GM23338 (cell line): ENCODE data around the gene ING1.

ENCODE experiments used
- EZH2 ChIP-seq: fragments of 200-600 bp; sonication (generic); IDR thresholded peaks from one replicate; pipeline ENCODE4 v1.8.0; 2017; ENCODE audit warnings: antibody characterized with exemption, mild to moderate bottlenecking, low read depth; ENCODE audit not compliant: unreplicated experiment
- EZH2phosphoT487 ChIP-seq: fragments of 200-600 bp; sonication (generic); IDR thresholded peaks from one replicate; pipeline ENCODE4 v1.8.1; 2018; ENCODE audit warnings: antibody characterized with exemption; ENCODE audit not compliant: unreplicated experiment
- JUNB ChIP-seq: IDR thresholded peaks from one replicate; pipeline ENCODE4 v1.6.1; 2016; ENCODE audit warnings: antibody characterized with exemption; ENCODE audit not compliant: unreplicated experiment
- POLR2AphosphoS5 ChIP-seq: IDR thresholded peaks from 2 replicates; pipeline ENCODE4 v1.6.1; 2016; ENCODE audit warnings: antibody characterized with exemption, low read depth
- STAT1 ChIP-seq: IDR thresholded peaks from one replicate; pipeline ENCODE4 v1.6.1; 2016; ENCODE audit warnings: antibody characterized with exemption; ENCODE audit not compliant: unreplicated experiment
- TF ChIP-seq, protein P1 (sequence below), 2 experiments: fragments of 200-600 bp in 1 of 2; sonication (generic) in 1 of 2; conservative IDR thresholded peaks; 2 replicates each; pipeline versions ENCODE4 v1.5.1 to v1.6.1; 2016 to 2017; ENCODE audit warnings: antibody characterized with exemption in 2 of 2, low read depth in 2 of 2, mild to moderate bottlenecking in 2 of 2, moderate library complexity in 1 of 2
- TF ChIP-seq, protein P2 (sequence below): IDR thresholded peaks from one replicate; pipeline ENCODE4 v1.6.1; 2018; ENCODE audit warnings: antibody characterized with exemption; ENCODE audit not compliant: unreplicated experiment
- TF ChIP-seq, protein P3 (sequence below): IDR thresholded peaks from 2 replicates; pipeline ENCODE4 v1.6.1; 2016; ENCODE audit warnings: antibody characterized with exemption

DNA sequence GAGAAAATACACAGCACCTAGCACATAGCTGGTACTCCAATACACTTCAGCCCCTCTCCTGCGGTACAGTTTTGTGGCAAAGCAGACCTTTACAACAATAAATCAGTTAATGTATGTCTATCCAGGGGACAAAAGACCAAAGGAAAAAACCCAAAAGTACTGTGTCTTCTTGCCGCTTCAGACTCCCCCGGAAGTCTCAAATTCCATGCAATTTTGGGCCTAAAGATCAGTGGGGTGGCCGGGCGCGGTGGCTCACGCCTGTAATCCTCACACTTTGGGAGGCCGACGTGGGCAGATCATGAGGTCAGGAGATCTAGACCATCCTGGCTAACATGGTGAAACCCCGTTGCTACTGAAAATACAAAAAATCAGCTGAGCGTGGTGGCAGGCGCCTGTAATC lies 23.8 kb upstream of the ING1 start:
- TF ChIP-seq, protein P1, sequence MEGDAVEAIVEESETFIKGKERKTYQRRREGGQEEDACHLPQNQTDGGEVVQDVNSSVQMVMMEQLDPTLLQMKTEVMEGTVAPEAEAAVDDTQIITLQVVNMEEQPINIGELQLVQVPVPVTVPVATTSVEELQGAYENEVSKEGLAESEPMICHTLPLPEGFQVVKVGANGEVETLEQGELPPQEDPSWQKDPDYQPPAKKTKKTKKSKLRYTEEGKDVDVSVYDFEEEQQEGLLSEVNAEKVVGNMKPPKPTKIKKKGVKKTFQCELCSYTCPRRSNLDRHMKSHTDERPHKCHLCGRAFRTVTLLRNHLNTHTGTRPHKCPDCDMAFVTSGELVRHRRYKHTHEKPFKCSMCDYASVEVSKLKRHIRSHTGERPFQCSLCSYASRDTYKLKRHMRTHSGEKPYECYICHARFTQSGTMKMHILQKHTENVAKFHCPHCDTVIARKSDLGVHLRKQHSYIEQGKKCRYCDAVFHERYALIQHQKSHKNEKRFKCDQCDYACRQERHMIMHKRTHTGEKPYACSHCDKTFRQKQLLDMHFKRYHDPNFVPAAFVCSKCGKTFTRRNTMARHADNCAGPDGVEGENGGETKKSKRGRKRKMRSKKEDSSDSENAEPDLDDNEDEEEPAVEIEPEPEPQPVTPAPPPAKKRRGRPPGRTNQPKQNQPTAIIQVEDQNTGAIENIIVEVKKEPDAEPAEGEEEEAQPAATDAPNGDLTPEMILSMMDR (conservative IDR thresholded peaks at IDR 0.05; ENCODE audit: low read depth in 2 of 2) = no peak
- TF ChIP-seq, protein P2, sequence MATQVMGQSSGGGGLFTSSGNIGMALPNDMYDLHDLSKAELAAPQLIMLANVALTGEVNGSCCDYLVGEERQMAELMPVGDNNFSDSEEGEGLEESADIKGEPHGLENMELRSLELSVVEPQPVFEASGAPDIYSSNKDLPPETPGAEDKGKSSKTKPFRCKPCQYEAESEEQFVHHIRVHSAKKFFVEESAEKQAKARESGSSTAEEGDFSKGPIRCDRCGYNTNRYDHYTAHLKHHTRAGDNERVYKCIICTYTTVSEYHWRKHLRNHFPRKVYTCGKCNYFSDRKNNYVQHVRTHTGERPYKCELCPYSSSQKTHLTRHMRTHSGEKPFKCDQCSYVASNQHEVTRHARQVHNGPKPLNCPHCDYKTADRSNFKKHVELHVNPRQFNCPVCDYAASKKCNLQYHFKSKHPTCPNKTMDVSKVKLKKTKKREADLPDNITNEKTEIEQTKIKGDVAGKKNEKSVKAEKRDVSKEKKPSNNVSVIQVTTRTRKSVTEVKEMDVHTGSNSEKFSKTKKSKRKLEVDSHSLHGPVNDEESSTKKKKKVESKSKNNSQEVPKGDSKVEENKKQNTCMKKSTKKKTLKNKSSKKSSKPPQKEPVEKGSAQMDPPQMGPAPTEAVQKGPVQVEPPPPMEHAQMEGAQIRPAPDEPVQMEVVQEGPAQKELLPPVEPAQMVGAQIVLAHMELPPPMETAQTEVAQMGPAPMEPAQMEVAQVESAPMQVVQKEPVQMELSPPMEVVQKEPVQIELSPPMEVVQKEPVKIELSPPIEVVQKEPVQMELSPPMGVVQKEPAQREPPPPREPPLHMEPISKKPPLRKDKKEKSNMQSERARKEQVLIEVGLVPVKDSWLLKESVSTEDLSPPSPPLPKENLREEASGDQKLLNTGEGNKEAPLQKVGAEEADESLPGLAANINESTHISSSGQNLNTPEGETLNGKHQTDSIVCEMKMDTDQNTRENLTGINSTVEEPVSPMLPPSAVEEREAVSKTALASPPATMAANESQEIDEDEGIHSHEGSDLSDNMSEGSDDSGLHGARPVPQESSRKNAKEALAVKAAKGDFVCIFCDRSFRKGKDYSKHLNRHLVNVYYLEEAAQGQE = no peak
- TF ChIP-seq POLR2AphosphoS5 = no peak
- no peak for TF ChIP-seq JUNB
- TF ChIP-seq EZH2 = no peak
- no peak for TF ChIP-seq EZH2phosphoT487
- TF ChIP-seq, protein P3, sequence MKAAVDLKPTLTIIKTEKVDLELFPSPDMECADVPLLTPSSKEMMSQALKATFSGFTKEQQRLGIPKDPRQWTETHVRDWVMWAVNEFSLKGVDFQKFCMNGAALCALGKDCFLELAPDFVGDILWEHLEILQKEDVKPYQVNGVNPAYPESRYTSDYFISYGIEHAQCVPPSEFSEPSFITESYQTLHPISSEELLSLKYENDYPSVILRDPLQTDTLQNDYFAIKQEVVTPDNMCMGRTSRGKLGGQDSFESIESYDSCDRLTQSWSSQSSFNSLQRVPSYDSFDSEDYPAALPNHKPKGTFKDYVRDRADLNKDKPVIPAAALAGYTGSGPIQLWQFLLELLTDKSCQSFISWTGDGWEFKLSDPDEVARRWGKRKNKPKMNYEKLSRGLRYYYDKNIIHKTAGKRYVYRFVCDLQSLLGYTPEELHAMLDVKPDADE = no peak
- no peak for TF ChIP-seq STAT1
